NT2/D1 (cell line): ENCODE measurements around the gene CEP76.

Experiments
- SUZ12 ChIP-seq: IDR thresholded peaks from 2 replicates; pipeline ENCODE4 v1.6.1; 2011; ENCODE audit not compliant: insufficient read length, insufficient read depth; ENCODE audit errors: extremely low read depth
- YY1 ChIP-seq: IDR thresholded peaks from 2 replicates; pipeline ENCODE4 v1.6.1; 2011; ENCODE audit not compliant: insufficient read length, insufficient read depth
- ZNF274 ChIP-seq: IDR thresholded peaks from 2 replicates; pipeline ENCODE4 v1.6.1; 2011; ENCODE audit warnings: mild to moderate bottlenecking, low read depth, low read length

GRCh38 chr18:12630136-12630535, 72.4 kb downstream of the CEP76 start:
- TF ChIP-seq YY1 (no peak), SUZ12 (no peak), ZNF274 (no peak)
